Activated CD4-positive, alpha-beta T cell treated with anti-CD3 and anti-CD28 coated beads, Interleukin-2, amount 50 U/mL, for 24 hours (primary cell): Measurements from ENCODE around the gene F2RL1.
"Not testable (repeated sequence)": the region's sequence is repeated elsewhere in the genome, so short reads cannot be mapped to it uniquely, and the experiment has no call there.

ENCODE experiments used
- DNase-seq, 2 donors: peaks; one replicate each; pipeline ENCODE4 v3.0.0-alpha.2; 2020; ENCODE audit warnings: low read depth in 1 of 2, low spot score in 1 of 2

Gene F2RL1

GRCh38 chr5:76849419-76850291 is 30.8 kb downstream of the F2RL1 start, which contains the start of gene S100Z:
Gene S100Z (plus strand): TSS chr5:76850014. CDS start chr5:76875360, 25,346 bp downstream.
- DNase-seq = peak in 1 of 2 donors; percentile 24

DNA sequence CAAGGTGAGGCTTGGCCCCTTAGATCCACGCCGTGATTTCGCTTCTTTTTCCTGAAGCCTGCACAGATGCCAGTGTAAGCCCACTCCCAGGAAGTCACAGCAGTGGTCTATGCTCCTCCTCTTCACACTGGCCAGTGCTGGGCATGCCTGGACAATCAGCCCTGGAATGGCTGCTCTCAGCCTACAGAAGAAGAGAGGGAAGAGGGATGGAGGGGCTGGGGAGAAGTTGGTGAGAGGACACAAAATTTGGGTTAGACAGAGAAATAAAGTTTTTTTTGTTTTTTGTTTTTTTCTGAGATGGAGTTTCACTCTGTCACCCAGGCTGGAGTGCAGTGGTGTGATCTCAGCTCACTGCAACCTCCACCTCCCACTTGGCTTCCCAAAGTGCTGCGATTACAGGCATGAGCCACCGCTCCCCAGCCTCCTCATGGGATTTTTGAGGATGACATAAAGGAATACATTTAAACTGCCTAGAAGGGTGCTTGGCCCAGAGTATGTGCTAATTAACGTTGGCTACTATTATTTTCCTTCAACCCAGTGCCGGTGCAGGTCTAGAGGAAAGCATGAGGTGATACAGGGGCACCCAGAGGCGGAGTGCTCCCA is 31.8 kb downstream of the F2RL1 start:
- no peak for DNase-seq

DNA sequence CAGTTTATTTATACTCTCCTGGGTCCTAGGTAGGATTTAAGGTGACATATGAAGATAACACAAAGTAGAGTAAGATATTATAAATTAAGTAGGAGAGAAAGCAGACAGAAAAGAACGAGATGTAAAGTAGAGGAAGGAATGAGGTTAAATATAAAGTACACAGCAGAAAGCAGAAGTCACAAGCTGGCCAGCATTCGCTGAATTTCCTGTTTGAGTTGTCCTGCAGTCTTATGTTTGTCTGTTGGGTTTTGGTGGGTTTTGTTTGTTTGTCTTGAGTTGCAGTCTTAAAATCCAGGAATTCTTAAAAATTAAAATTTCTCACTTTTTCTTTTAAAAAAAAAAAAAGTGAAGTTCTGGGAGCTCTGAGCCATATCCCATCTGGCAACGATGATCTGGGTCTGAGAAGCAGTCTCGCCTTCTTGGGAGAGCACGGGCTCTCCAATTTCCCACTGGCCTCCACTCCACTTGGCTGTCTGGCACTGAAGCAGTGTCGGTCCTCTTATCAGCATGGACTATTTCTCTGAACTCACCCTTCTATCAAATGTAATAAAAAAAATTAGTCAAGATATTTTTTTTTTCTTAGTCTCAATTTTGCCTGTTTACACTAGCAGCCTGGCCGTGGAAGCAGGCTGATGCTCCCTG is 33.0 kb downstream of the F2RL1 start:
- DNase-seq = no peak

DNA sequence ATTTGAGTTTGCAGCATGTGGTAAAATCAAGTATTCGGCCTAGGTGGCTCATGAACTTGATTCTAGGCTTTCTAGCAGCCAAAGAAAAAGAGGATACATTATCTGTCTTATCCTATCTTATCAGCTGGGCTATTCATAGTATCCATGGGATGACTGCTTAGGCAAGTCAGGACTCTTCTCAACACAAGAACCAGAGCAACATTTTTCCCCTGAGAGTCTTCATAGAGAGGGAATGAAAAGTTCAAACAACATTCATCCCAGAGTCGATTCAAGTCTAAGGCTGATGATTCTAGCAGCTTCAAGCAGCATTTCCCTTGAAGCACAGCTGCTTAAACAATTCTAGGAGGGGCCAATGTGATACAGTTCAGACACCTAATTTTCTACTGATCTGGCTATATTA is 33.9 kb downstream of the F2RL1 start:
- DNase-seq = no peak

GRCh38 chr5:76853741-76854140 is 34.9 kb downstream of the F2RL1 start:
- not testable (repeated sequence) for DNase-seq

- DNase-seq = no peak
Observed at GRCh38 chr5:76854644-76855043, 35.8 kb downstream of the F2RL1 start.

GRCh38 chr5:76855501-76855900 is 36.7 kb downstream of the F2RL1 start:
- not testable (repeated sequence) for DNase-seq

GRCh38 chr5:76855961-76856360 is 37.1 kb downstream of the F2RL1 start:
- DNase-seq = no peak

- not testable (repeated sequence) for DNase-seq
Observed at GRCh38 chr5:76856800-76857199, 38.0 kb downstream of the F2RL1 start.

DNA sequence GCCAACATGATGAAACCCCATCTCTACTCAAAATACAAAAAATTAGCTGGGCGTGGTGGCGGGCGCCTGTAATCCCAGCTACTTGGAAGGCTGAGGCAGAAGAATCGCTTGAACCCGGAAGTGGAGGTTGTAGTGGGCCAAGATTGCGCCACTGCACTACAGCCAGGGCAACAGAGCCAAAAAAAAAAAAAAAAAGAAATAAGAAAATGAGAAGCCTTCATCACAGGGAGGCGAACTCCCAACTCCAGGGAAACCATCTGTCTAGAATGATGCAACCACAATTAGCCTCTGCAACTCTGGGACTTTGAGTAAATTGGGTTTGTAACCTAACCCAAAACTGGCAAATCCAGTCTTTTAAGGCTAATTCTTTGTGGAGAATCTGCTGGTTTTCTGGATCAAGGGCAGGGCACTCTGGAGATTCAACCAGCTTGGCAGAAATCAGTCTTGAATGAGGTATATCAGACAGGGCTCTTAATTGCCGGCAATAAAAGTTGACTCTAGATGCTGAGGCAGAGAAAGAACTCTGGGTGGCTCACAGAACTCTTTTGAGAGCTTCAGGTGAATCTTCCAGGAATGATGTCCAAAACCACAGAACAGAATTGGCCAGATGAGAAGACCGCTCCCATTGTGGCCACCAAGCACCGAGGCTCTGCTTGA is 40.9 kb downstream of the F2RL1 start:
- no peak for DNase-seq

- no peak for DNase-seq
Observed at GRCh38 chr5:76861612-76862011, 42.8 kb downstream of the F2RL1 start.

DNA sequence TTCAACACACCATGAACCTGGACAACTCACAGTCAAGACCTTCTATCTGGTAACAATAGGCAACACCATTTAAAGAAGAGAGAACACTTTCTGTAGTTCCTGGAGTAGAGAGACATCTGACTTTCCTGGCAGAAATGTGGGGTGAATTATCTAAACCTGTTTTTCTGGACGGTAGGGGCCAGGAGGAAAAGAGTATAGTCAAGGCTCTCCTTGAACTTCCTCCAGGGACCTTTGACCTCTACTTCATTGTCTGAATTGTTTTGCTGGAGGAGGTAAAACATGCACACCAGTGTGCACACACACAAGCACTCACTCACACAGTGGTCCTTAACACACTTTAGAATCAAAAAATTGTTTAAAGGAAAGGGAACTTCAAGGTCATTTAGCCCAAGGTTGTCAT is 44.2 kb downstream of the F2RL1 start:
- no peak for DNase-seq

DNA sequence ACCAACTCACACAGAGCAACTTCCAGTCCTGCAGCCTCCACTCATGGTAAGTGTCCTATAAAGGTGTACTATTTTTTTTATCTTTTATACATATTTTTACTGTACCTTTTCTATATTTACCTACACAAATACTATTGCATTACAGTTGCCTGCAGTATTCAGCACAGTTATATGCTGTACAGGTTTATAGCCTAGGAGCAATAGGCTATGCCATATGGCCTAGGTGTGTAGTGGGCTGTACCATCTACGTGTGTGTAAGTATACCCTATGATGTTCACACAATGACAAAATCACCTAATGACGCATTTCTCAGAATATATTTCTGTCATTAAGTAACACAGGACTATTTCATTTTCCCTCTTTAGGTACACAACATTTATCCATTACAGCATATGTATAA is 47.7 kb downstream of the F2RL1 start:
- DNase-seq = no peak

DNA sequence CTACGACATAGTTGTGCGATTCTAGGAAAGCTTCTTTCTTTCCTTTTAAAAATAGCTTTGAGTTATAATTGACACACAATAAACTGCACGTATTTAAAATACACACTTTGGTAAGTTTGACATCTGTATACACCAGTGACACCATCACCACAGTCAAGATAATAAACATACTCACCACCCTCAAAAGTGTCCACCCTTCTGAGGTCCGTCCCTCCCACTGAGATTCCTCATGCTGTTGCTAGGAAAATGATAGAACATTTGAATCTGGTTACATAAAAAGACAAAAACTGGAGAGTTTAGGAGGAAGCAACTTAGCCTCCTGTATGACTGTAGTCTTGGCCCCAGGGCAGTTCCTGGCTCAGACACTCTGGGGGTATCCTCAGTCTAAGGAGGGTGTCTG is 48.2 kb downstream of the F2RL1 start:
- DNase-seq = no peak

DNA sequence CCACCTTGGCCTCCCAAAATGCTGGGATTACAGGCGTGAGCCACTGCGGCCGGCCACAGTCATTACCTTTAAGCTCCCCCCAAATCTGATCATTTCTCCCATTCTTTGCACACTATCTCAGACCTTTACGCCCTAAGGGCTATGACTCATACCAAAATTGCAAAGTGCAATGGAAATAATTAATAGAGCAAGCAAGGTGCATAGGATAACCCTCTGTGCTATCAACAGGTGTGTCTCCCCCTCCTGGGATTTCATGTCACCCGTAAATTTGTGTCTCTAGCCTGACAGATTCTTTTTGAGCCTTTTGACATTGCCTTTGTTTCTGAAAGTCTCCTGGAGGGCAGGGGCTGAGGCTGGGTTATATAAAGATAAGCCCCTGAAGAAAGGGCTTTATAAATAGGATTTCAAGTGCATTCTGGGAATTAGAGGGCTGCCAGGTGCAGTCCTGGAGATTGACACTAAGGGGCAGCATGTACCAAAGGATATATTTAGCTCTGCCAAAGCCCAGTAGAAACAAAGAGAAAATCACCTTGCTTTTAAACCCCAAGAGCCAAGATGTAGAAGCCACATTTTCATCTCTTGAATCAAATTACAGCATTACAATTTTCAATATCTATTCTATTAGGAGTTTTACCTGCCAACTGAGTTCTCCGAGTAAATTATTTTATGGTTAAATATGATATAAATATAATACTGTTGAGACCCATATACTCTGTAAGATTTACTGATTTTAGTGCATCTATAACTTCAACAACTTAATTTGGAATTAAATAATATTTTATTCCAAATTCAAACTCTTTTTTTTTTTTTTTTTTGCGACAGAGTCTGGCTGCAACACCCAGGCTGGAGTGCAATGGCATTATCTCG is 49.2 kb downstream of the F2RL1 start:
- DNase-seq = peak; percentile 33 to 40

GRCh38 chr5:76870046-76870445 is 51.2 kb downstream of the F2RL1 start:
- DNase-seq = no peak

GRCh38 chr5:76874088-76874581 is 55.3 kb downstream of the F2RL1 start:
- no peak for DNase-seq
